Caco-2 (cell line): Measurements from ENCODE around the gene TIMD4. TPM values are rescaled to one million over a fixed set of nuclear protein-coding genes. Genes with fewer than 3 reads are reported as not detected.

Experiments
- BruUV-seq: library from RNA; stranded (reverse); fragments of 400-500 nt; replicated peaks from 2 replicates; lab custom pipeline; 2021; lab: Mats Ljungman, UMichigan
- CTCF ChIA-PET: fragments of 300-600 bp; sonication (Branson Sonifier 250); formaldehyde crosslinking; loops from one replicate; lab custom pipeline; 2022; ENCODE audit warnings: antibody characterized with exemption; lab: Charles Lee
- POLR2A ChIA-PET: fragments of 300-600 bp; sonication (Branson Sonifier 250); formaldehyde crosslinking; loops from one replicate; lab custom pipeline; 2022; ENCODE audit warnings: antibody characterized with exemption; lab: Charles Lee
- DNase-seq, 2 experiments: peaks; one replicate each; pipeline versions ENCODE4 v3.0.0 to v3.0.0-alpha.2; 2020 to 2022
- H3K27me3 ChIP-seq: replicated peaks from 2 replicates; pipeline ENCODE4 v1.6.0; 2011; ENCODE audit warnings: low read length; ENCODE audit not compliant: control insufficient read depth, insufficient read depth
- H3K36me3 ChIP-seq: 2 replicates; pipeline ENCODE4 v1.5.1; 2011; ENCODE audit warnings: low read length; ENCODE audit not compliant: control insufficient read depth, insufficient read depth
- H3K4me1 ChIP-seq: fragments of 250-450 bp; sonication (Bioruptor Pico); 2 replicates; pipeline ENCODE4 v1.5.1; 2020; ENCODE audit warnings: mild to moderate bottlenecking
- H3K4me3 ChIP-seq: 2 replicates; pipeline ENCODE4 v1.5.1; 2011; ENCODE audit warnings: low read depth, mild to moderate bottlenecking, control low read depth, low read length
- H3K9me3 ChIP-seq: fragments of 250-450 bp; sonication (Bioruptor Pico); 2 replicates; pipeline ENCODE4 v1.5.1; 2020; ENCODE audit warnings: mild to moderate bottlenecking, moderate library complexity
- H3K27ac Mint-ChIP-seq: one replicate; pipeline ENCODE4 v1.8.0; 2022; ENCODE audit warnings: mixed read lengths; ENCODE audit not compliant: unreplicated experiment
- H3K27me3 Mint-ChIP-seq: one replicate; pipeline ENCODE4 v1.8.0; 2022; ENCODE audit warnings: mixed read lengths; ENCODE audit not compliant: insufficient read depth, unreplicated experiment
- H3K36me3 Mint-ChIP-seq: one replicate; pipeline ENCODE4 v1.8.0; 2022; ENCODE audit warnings: mild to moderate bottlenecking, mixed read lengths; ENCODE audit not compliant: insufficient read depth, unreplicated experiment
- H3K4me1 Mint-ChIP-seq: one replicate; pipeline ENCODE4 v1.8.0; 2022; ENCODE audit warnings: low read depth, mixed read lengths; ENCODE audit not compliant: unreplicated experiment
- H3K4me3 Mint-ChIP-seq: one replicate; pipeline ENCODE4 v1.8.0; 2022; ENCODE audit warnings: mild to moderate bottlenecking, moderate library complexity, mixed read lengths; ENCODE audit not compliant: unreplicated experiment
- H3K9me3 Mint-ChIP-seq: one replicate; pipeline ENCODE4 v1.8.0; 2022; ENCODE audit warnings: mixed read lengths; ENCODE audit not compliant: unreplicated experiment
- intact Hi-C: fragments of 100-400 bp; cut with micrococcal nuclease; formaldehyde crosslinking; loops from one replicate; pipeline ENCODE4 v1.10.0; 2022; ENCODE audit not compliant: unreplicated experiment
- total RNA-seq: library from RNA; stranded (reverse); gene quantifications from 2 replicates; pipeline ENCODE4 v1.2.3, GENCODE V29; 2022
- TF ChIP-seq, protein P1 (sequence below), 2 experiments: fragments of 200-600 bp in 1 of 2; IDR thresholded peaks; 1 replicate in 1 of 2; 2 replicates in 1 of 2; pipeline versions ENCODE4 v1.5.1 to v1.8.0; 2011 to 2022; ENCODE audit warnings: antibody characterized with exemption in 1 of 2, control low read depth in 1 of 2, inconsistent platforms in 1 of 2, low read depth in 1 of 2, low read length in 1 of 2, mild to moderate bottlenecking in 1 of 2, moderate library complexity in 1 of 2; ENCODE audit not compliant: insufficient read depth in 1 of 2, severe bottlenecking in 1 of 2, unreplicated experiment in 1 of 2

Gene TIMD4
- total RNA-seq, 1 experiment from 2014 or later = 1.7 TPM

DNA sequence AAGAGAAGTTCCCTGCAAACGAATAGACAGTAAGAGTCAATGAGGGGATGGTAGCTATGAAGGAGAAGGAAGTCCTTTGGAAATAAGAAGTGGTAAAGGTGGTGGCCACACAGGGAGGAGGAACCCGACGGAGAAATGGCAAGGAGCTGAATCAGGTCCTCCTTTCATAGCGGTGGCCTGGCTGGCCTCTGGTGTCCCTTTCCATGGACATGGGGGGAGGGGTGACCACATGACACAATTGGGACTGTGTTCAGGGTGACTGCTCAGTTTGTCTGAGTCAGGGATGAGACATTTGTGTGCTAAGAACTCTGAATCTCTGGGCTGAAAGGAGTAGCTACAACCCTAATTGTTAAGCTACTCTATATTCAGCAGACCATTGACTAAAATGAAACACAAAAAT, 28.7 kb upstream of the TIMD4 start:
- H3K27me3 Mint-ChIP-seq = no peaks in the 10 kb centered on the region

DNA sequence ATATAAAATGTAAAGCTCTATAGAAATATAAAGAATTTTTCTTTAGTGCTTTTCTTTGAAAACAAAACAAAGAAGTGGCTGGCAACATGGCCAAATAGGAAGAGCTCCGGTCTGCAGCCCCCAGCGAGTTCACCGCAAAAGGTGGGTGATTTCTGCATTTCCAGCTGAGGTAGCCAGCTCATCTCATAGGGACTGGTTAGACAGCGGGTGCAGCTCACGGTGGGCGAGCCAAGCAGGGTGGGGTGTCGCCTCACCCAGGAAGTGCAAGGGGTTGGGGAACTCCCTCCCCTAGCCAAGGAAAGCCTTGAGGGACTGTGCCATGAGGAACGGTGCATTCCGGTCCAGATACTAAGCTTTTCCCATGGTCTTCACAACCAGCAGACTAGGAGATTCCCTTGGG, 21.0 kb upstream of the TIMD4 start:
- POLR2A ChIA-PET = no interaction called here
- no peaks in the 10 kb centered on the region for H3K36me3 Mint-ChIP-seq
- H3K27me3 Mint-ChIP-seq = no peaks in the 10 kb centered on the region
- Histone ChIP-seq H3K4me3 (no peak overlapping the region), H3K36me3 (no peaks in the 10 kb centered on the region), H3K27me3 (no peaks in the 10 kb centered on the region), H3K4me1 (no peaks in the 10 kb centered on the region), H3K9me3 (no peaks in the 10 kb centered on the region)
- no peaks in the 10 kb centered on the region for H3K4me1 Mint-ChIP-seq
- no peak overlapping the region for H3K4me3 Mint-ChIP-seq
- intact Hi-C loops = no loop called here
- no peak for DNase-seq
- TF ChIP-seq, protein P1, sequence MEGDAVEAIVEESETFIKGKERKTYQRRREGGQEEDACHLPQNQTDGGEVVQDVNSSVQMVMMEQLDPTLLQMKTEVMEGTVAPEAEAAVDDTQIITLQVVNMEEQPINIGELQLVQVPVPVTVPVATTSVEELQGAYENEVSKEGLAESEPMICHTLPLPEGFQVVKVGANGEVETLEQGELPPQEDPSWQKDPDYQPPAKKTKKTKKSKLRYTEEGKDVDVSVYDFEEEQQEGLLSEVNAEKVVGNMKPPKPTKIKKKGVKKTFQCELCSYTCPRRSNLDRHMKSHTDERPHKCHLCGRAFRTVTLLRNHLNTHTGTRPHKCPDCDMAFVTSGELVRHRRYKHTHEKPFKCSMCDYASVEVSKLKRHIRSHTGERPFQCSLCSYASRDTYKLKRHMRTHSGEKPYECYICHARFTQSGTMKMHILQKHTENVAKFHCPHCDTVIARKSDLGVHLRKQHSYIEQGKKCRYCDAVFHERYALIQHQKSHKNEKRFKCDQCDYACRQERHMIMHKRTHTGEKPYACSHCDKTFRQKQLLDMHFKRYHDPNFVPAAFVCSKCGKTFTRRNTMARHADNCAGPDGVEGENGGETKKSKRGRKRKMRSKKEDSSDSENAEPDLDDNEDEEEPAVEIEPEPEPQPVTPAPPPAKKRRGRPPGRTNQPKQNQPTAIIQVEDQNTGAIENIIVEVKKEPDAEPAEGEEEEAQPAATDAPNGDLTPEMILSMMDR (IDR thresholded peaks at IDR 0.05; ENCODE audit: insufficient read depth in 1 of 2, low read depth in 1 of 2, low read length in 1 of 2, severe bottlenecking in 1 of 2, unreplicated experiment in 1 of 2) = no peak
- CTCF ChIA-PET = no interaction called here
- peaks cover 11% of the 10 kb centered on the region for H3K9me3 Mint-ChIP-seq
- no peak overlapping the region for H3K27ac Mint-ChIP-seq
- BruUV-seq = no TSS peak

More for the DNA sequence above, 28.7 kb upstream of the TIMD4 start:
- no peak overlapping the region for H3K4me3 ChIP-seq
- no peaks in the 10 kb centered on the region for H3K36me3 Mint-ChIP-seq
- no peaks in the 10 kb centered on the region for H3K4me1 Mint-ChIP-seq
- H3K27me3 ChIP-seq = no peaks in the 10 kb centered on the region
- peaks cover 11% of the 10 kb centered on the region for H3K9me3 Mint-ChIP-seq
- H3K4me1 ChIP-seq = no peaks in the 10 kb centered on the region
- intact Hi-C loops = no loop called here
- no peak overlapping the region for H3K4me3 Mint-ChIP-seq
- no peaks in the 10 kb centered on the region for H3K9me3 ChIP-seq
- CTCF ChIA-PET = no interaction called here
- POLR2A ChIA-PET = no interaction called here
- TF ChIP-seq, protein P1 (IDR thresholded peaks at IDR 0.05; ENCODE audit: insufficient read depth in 1 of 2, low read depth in 1 of 2, low read length in 1 of 2, severe bottlenecking in 1 of 2, unreplicated experiment in 1 of 2) = no peak
- H3K27ac Mint-ChIP-seq = no peak overlapping the region
- no TSS peak for BruUV-seq
- no peaks in the 10 kb centered on the region; the same call in 1 of the 2 replicates for H3K36me3 ChIP-seq
- DNase-seq = no peak

DNA sequence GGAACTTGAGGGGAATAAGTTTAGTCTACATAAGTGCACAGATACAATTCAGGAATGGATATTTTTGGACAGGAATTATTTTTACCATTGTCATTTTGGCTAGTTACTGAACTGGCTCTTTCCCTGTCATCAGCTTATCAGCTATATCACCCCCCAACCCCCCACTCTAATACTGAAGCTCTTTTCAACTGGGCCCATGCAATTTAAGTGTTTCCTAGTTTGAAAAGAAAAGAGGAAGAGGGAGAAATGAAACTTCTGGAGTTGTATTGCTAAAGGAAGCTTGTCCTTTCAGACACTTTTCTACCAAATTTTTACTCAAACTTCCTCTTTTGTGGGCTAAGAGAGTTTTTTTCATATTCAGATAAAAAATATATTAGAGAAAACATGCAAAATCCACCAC, 18.5 kb upstream of the TIMD4 start:
- no peak overlapping the region for H3K4me3 Mint-ChIP-seq
- BruUV-seq = no TSS peak
- no peaks in the 10 kb centered on the region for H3K4me1 Mint-ChIP-seq
- CTCF ChIA-PET = no interaction called here
- H3K9me3 Mint-ChIP-seq = no peaks in the 10 kb centered on the region
- H3K27ac Mint-ChIP-seq = no peak overlapping the region
- H3K36me3 ChIP-seq = no peaks in the 10 kb centered on the region
- H3K27me3 ChIP-seq = no peaks in the 10 kb centered on the region
- TF ChIP-seq, protein P1 (IDR thresholded peaks at IDR 0.05; ENCODE audit: insufficient read depth in 1 of 2, low read depth in 1 of 2, low read length in 1 of 2, severe bottlenecking in 1 of 2, unreplicated experiment in 1 of 2) = no peak
- intact Hi-C loops = no loop called here
- H3K9me3 ChIP-seq = no peaks in the 10 kb centered on the region
- H3K4me1 ChIP-seq = no peaks in the 10 kb centered on the region
- no peaks in the 10 kb centered on the region for H3K36me3 Mint-ChIP-seq
- POLR2A ChIA-PET = no interaction called here
- DNase-seq = no peak
- H3K4me3 ChIP-seq = no peak overlapping the region
- no peaks in the 10 kb centered on the region for H3K27me3 Mint-ChIP-seq
